Measurements from ENCODE around the gene ELAVL2.

ELAVL2 gene

DNA sequence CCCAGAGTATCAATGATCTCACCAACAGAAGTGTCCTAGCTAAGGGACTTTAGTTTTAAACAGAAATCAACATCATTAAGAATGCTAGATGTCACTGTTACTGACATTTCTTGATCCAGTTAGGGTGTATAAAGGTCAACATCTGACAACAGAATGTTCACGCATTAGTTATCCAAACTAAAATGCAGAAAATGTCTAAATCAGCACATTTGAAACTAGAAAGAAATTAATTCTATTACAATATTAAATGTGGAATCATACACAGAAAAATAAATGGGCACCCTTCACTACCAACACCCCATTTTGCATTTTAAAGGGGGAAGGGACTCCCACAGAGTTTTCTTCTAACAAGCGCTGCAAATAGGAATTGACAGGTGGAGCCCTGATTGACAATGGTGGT lies 24.5 kb downstream of the ELAVL2 start:
- Histone ChIP-seq H3K4me1 (peaks cover 15% of the 10 kb centered on the region), H3K36me3 (replicated peaks) (no peaks in the 10 kb centered on the region; the same call in 1 of the 2 replicates), H3K9me3 (no peaks in the 10 kb centered on the region), H3K27me3 (ENCODE audit: low read depth) (no peaks in the 10 kb centered on the region), H3K4me3 (no peak overlapping the region)
- in situ Hi-C loops (cut with MboI; ENCODE audit: low sequenced_read_pairs), result no loop called here
- DNase-seq (ENCODE audit: low spot score in 2 of 2), result no peak

DNA sequence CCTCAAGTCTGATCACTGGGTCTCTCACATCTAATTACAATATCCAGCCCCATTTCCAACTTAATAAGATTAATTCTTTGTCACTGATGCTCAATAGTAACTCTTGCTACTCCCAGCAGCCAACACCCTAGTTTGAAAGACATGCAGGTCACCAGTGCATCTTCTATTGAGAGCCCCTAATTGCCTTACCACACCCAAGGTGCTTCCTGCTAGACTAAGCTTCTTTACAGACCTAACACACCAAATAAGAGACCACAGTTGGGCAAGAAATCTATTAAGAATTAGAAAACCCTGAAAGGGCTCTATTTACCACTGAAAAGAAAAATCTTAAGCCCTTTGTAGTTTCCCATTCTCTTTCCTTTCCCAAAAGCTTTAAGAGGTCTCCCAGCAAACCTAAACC lies 26.5 kb downstream of the ELAVL2 start:
- Histone ChIP-seq H3K9me3 (no peaks in the 10 kb centered on the region), H3K4me1 (peaks cover 21% of the 10 kb centered on the region), H3K4me3 (no peak overlapping the region), H3K36me3 (replicated peaks) (no peaks in the 10 kb centered on the region; the same call in 1 of the 2 replicates), H3K27me3 (ENCODE audit: low read depth) (no peaks in the 10 kb centered on the region)
- peak; percentile 23 to 66 for DNase-seq (ENCODE audit: low spot score in 2 of 2)
- in situ Hi-C loops (cut with MboI; ENCODE audit: low sequenced_read_pairs), result no loop called here

DNA sequence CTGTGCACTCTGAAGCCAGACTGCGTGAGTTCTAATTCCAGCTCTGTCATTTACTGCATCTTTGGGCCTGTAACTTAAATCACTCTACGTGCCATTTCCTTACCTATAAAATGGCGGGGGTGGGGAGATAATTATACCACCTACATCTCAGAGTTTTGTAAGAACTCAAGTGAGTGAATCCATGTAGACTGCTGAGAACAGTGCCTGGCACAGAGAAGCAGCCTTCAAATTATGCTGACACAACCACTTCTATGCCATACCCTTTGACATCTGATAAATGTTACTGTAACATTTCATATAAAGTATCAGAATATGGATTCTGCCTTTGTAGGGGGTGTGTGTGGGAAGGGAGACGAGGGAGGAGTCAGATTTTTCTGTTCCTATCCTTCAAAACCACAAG lies 27.7 kb downstream of the ELAVL2 start:
- Histone ChIP-seq H3K4me3 (no peak overlapping the region), H3K4me1 (peaks cover 21% of the 10 kb centered on the region), H3K27me3 (ENCODE audit: low read depth) (no peaks in the 10 kb centered on the region), H3K36me3 (replicated peaks) (no peaks in the 10 kb centered on the region; the same call in 1 of the 2 replicates), H3K9me3 (no peaks in the 10 kb centered on the region)
- no peak for DNase-seq (ENCODE audit: low spot score in 2 of 2)
- in situ Hi-C loops (cut with MboI; ENCODE audit: low sequenced_read_pairs), result no loop called here

DNA sequence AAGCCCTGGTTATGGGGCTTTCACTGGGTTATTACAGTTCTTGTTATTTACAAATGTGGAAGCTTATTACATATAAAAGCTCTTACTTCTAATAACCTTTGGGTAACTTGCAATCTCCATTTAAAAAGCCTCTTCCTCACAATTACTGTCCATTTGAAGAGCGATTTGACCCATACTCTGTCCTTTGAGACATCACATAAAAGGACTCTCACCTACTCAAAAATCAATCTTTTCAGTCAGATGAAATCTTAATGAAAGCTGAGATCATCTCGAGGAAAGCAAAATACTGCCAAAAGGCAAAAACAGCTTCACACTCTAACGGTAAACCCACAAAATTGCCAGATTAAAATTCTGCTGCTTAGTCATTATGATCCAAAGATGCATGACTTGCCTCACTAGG lies 29.8 kb downstream of the ELAVL2 start:
- Histone ChIP-seq H3K27me3 (ENCODE audit: low read depth) (no peaks in the 10 kb centered on the region), H3K9me3 (no peaks in the 10 kb centered on the region), H3K4me1 (peaks cover 21% of the 10 kb centered on the region), H3K36me3 (replicated peaks) (no peaks in the 10 kb centered on the region), H3K4me3 (no peak overlapping the region)
- no peak for DNase-seq (ENCODE audit: low spot score in 2 of 2)
- in situ Hi-C loops (cut with MboI; ENCODE audit: low sequenced_read_pairs), result no loop called here

DNA sequence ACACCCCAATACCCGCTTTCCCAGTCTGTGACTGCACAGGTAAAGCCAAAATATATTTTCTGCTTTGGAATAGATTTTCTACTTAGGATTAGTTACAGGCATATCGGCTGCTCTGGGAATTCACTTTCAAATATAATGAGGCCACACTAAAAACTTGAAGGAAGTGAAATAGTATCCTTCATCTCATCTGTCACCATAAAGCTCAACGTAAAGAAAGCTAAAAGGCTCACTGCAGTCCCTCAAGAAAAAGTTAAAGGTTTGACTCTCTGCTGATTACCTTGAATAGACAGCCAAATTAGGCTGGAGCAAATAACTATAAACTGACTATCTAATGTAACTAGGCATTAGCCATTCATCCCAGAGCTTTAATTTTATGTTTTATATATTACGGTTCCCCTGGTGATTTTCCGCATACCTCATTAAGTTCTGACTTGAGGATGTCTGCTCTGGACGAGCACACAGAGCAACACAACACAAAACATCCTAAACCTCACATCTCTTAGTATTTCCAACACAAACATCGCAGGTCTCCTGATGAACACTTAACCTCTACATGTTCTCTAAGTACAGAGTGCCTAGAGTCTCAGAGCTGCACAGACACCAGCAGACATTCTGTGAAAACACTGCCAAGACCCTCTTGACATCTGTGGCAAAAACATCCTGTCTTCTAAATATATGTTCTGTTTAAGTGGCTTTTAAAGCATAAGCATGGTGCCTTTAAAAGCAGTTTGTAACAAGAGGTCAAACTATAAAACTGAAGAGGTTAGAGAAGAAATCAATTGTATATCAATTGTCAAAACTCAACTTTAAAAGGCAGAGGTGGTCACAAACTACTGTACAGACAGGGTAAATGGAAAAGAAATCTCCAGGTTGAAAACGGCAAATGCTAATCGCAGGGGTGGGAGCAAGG lies 35.4 kb downstream of the ELAVL2 start:
- DNase-seq (ENCODE audit: low spot score in 2 of 2), result no peak
- in situ Hi-C loops (cut with MboI; ENCODE audit: low sequenced_read_pairs), result no loop called here
- no peaks in the 10 kb centered on the region for H3K27me3 ChIP-seq (ENCODE audit: low read depth)
- H3K4me3 ChIP-seq, result no peak overlapping the region
- H3K4me1 ChIP-seq, result peaks cover 10% of the 10 kb centered on the region
- no peaks in the 10 kb centered on the region for H3K9me3 ChIP-seq
- H3K36me3 ChIP-seq (replicated peaks), result no peaks in the 10 kb centered on the region

DNA sequence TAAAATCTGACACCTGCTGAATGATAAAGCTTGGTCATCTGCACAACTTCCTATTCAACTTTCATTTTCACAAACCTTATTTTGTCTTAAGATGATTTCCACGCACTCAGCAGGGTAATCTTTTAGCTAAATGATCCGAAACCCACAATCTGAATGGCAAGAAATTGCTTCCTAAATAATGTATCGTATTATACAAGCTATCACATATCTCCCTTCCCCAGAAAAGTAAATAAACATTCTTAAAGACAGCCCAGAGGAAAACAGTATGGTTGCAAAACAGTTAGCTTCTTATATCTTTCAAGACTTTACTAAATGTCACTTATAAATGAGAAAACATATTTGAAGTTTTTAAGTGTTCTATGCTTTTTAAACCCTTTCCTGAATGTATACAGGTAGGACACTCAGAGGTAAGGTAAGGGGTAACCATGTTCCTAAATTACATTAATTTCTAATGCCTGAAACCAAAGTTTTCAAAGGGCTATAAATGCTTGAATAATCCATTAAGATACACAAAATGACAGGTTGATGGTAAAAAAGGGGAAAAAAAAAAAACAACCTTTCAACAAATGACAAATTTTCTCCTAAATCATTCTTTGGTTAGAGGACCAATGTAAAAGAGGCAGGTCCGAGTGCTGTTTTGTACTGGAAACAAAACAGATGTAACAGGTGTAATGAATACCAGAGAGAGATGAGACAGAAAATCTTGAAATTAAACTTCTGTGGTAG lies 36.3 kb downstream of the ELAVL2 start:
- Histone ChIP-seq H3K4me1 (peaks cover 10% of the 10 kb centered on the region), H3K9me3 (no peaks in the 10 kb centered on the region), H3K36me3 (replicated peaks) (no peaks in the 10 kb centered on the region), H3K4me3 (no peak overlapping the region), H3K27me3 (ENCODE audit: low read depth) (no peaks in the 10 kb centered on the region)
- in situ Hi-C loops (cut with MboI; ENCODE audit: low sequenced_read_pairs), result no loop called here
- no peak for DNase-seq (ENCODE audit: low spot score in 2 of 2)

DNA sequence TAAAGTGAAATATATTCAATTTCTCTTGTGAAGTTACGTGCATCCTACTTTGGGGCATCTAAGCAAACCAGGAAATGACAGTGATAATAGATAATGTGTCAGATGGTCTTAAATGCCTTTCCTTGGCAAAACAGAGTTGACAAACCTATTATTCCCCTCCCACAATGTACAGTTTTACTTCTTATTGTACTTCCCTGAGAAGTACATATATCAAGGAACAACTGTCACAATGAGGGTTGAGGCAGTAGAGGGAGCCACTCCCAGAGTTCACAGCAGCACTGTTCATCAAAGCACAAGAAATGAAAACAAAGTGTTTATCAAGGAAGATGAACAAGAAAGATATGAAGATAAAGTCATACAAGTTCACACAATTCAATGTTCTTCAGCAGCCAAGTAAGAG lies 41.1 kb downstream of the ELAVL2 start:
- Histone ChIP-seq H3K4me3 (no peak overlapping the region), H3K4me1 (peaks cover 7% of the 10 kb centered on the region), H3K27me3 (ENCODE audit: low read depth) (no peaks in the 10 kb centered on the region), H3K36me3 (replicated peaks) (no peaks in the 10 kb centered on the region), H3K9me3 (no peaks in the 10 kb centered on the region)
- no peak for DNase-seq (ENCODE audit: low spot score in 2 of 2)
- in situ Hi-C loops (cut with MboI; ENCODE audit: low sequenced_read_pairs), result no loop called here

DNA sequence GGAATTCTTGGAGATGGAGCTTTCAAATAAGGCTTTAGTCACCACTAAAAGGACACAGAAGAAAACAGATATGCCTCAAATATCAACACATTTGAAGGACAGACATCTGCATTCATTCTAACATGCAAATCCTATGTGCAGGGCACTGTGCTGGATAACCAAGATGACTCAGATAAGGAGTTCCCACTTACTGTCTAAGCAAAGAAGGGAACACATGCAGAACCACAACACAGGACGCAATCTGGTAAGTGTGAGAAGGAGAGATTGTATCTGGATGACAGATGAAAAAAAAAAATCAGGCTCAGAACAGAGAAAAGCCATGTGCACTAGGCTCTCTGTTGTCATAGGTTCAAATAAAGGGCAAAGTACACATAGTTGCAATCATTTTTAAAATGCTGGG lies 42.5 kb downstream of the ELAVL2 start:
- H3K27me3 ChIP-seq (ENCODE audit: low read depth), result no peaks in the 10 kb centered on the region
- DNase-seq (ENCODE audit: low spot score in 2 of 2), result no peak
- in situ Hi-C loops (cut with MboI; ENCODE audit: low sequenced_read_pairs), result no loop called here
- H3K4me3 ChIP-seq, result no peak overlapping the region
- peaks cover 19% of the 10 kb centered on the region for H3K4me1 ChIP-seq
- H3K36me3 ChIP-seq (replicated peaks), result no peaks in the 10 kb centered on the region
- H3K9me3 ChIP-seq, result no peaks in the 10 kb centered on the region

DNA sequence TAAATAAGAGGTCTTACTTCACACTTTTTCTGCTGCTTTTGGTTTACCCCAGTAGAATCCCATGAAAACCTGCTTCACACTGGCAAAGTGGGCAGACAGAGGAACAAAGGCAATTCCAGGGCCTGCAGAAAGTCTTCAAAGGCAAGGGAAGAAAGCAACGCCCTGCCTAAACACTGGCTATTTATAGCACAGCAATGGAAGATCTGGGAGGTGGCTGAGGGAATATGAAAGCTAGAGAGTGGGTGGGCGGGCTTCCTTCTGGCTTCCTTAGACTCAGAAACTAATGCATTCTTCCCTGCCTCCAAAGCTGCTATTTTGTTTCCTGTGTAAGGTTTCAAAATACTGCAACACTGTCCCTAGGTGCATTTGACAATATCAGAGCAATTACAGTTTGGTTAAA lies 46.8 kb downstream of the ELAVL2 start:
- in situ Hi-C loops (cut with MboI; ENCODE audit: low sequenced_read_pairs), result no loop called here
- no peaks in the 10 kb centered on the region for H3K36me3 ChIP-seq (replicated peaks)
- H3K9me3 ChIP-seq, result no peaks in the 10 kb centered on the region
- H3K4me1 ChIP-seq, result peaks cover 27% of the 10 kb centered on the region
- peak; percentile 66 to 67 for DNase-seq (ENCODE audit: low spot score in 2 of 2)
- H3K4me3 ChIP-seq, result no peak overlapping the region
- H3K27me3 ChIP-seq (ENCODE audit: low read depth), result no peaks in the 10 kb centered on the region

DNA sequence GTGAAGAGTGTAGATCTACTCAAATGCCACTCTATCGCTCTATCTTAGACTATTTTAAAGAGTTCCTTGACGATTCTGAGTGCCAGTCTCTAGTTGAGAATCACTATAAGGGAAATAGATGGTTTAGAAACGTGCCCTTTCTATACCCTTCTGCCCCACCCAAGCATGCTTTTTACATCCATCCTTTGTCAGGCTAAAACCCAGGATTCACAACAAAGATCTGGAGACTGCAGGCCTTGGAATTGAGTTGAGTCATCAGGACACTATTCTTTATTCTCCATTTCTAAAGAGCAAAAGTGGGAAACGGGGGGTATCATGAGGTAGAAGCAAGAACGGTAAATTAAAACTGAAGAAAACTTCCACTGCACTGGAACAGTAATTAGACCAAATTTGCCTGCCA lies 48.7 kb downstream of the ELAVL2 start:
- H3K36me3 ChIP-seq (replicated peaks), result no peaks in the 10 kb centered on the region
- in situ Hi-C loops (cut with MboI; ENCODE audit: low sequenced_read_pairs), result no loop called here
- no peaks in the 10 kb centered on the region for H3K27me3 ChIP-seq (ENCODE audit: low read depth)
- no peak overlapping the region for H3K4me3 ChIP-seq
- peaks cover 27% of the 10 kb centered on the region for H3K4me1 ChIP-seq
- DNase-seq (ENCODE audit: low spot score in 2 of 2), result no peak
- no peaks in the 10 kb centered on the region for H3K9me3 ChIP-seq

DNA sequence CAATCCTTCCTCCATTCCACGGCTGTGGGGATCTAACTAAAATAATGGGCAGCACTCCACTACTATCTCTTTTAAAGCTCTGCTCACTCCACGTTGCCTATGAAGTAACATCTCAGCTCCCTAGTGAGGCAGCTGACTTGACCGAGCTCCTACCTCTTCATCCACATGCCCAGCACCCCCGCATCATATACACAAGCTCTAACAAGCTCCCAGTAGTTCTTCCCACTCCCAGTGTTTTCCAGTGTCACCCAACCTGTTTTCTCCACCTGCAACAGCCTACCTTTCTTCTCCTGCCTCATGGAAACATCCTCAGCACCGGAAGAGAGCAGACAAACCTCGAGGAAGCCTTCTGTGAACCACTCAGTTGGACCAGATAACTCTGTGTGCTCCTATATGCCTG lies 50.5 kb downstream of the ELAVL2 start:
- Histone ChIP-seq H3K27me3 (ENCODE audit: low read depth) (no peaks in the 10 kb centered on the region), H3K4me1 (peaks cover 27% of the 10 kb centered on the region), H3K36me3 (replicated peaks) (no peaks in the 10 kb centered on the region), H3K4me3 (no peak overlapping the region), H3K9me3 (no peaks in the 10 kb centered on the region)
- in situ Hi-C loops (cut with MboI; ENCODE audit: low sequenced_read_pairs), result no loop called here
- no peak for DNase-seq (ENCODE audit: low spot score in 2 of 2)

DNA sequence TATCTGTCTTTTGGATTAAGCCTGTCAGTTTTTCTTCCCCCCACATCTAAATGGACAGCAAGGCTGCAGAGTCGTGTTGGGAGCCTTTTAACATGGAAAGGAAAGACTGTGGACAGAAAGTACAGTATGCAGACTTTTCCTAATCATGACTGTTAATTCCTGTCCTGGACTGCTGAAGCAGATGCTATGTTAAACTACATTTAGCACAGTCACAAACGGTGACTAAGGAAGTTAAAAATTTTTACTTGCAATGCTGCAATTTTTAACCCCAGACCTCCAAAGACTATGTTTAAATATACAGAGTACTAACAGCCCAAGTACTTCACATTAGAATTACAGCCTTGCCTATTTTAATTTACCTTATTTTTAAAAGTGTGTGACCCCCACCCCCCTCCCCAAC lies 51.8 kb downstream of the ELAVL2 start:
- Histone ChIP-seq H3K4me3 (no peak overlapping the region), H3K36me3 (replicated peaks) (no peaks in the 10 kb centered on the region), H3K9me3 (no peaks in the 10 kb centered on the region), H3K27me3 (ENCODE audit: low read depth) (no peaks in the 10 kb centered on the region), H3K4me1 (peaks cover 30% of the 10 kb centered on the region)
- DNase-seq (ENCODE audit: low spot score in 2 of 2), result no peak
- in situ Hi-C loops (cut with MboI; ENCODE audit: low sequenced_read_pairs), result no loop called here

DNA sequence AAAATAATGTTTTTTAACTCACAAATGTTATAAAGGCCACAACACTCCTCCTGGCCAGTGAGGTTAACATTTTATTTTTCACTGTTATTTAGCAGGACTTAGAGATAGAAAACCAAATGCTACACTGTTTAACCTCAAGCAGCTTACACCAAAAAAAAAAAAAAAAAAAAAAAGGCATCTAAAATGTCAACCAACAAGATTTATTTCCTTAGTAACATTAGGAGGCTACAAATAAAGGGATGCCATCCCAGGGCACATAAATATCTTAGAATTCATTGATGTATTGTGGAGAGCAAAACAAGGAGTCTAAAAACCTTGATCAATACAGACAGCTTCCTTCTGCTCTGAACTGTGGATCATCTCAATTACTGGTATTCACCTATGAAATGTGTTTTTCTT lies 53.7 kb downstream of the ELAVL2 start:
- H3K36me3 ChIP-seq (replicated peaks), result no peaks in the 10 kb centered on the region
- DNase-seq (ENCODE audit: low spot score in 2 of 2), result no peak
- H3K4me1 ChIP-seq, result peaks cover 19% of the 10 kb centered on the region
- no peak overlapping the region for H3K4me3 ChIP-seq
- in situ Hi-C loops (cut with MboI; ENCODE audit: low sequenced_read_pairs), result no loop called here
- H3K9me3 ChIP-seq, result no peaks in the 10 kb centered on the region
- no peaks in the 10 kb centered on the region for H3K27me3 ChIP-seq (ENCODE audit: low read depth)

DNA sequence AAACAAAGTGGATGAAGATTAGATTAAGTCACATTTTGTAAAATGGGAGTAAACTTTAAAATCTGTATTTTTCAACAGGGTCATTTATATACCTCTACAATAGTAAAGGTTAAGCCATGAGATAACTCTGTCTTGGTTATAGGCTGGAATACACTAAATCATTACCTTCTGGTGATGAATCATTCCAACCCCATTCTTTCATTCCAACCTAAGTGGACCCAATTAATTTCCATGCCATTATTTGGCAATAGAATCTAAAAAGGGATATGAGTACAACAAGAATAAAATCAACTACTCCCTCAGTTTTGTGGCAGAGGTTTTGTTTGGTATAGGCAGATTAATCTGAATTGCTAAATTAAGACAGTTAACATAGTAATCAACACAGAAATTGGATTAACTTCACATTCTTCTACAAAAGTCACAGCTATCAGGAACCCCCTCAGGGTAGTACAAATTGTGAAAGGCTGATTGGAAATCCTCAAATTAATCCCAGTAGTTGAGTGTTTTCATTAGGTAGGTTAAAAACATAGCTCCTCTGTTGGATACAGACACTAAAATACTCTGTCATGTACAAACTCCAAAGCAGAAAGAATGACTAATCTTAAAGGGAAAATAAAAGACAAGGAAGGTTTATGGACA lies 54.2 kb downstream of the ELAVL2 start:
- peak in 1 of 2 experiments; percentile 47 for DNase-seq (ENCODE audit: low spot score in 2 of 2)
- H3K36me3 ChIP-seq (replicated peaks), result no peaks in the 10 kb centered on the region
- no peaks in the 10 kb centered on the region for H3K27me3 ChIP-seq (ENCODE audit: low read depth)
- H3K4me1 ChIP-seq, result peaks cover 15% of the 10 kb centered on the region
- in situ Hi-C loops (cut with MboI; ENCODE audit: low sequenced_read_pairs), result no loop called here
- H3K4me3 ChIP-seq, result no peak overlapping the region
- H3K9me3 ChIP-seq, result no peaks in the 10 kb centered on the region
